Left ventricle myocardium inferior (tissue), 1 donor: Measurements from ENCODE around the gene KDM7A. TPM values are rescaled to one million over a fixed set of nuclear protein-coding genes. Genes with fewer than 3 reads are reported as not detected.
A peak's percentile ranks its signal among the peaks of the same experiment; 100 is the strongest.
"Not testable (repeated sequence)": the region's sequence is repeated elsewhere in the genome, so short reads cannot be mapped to it uniquely, and the experiment has no call there.

ENCODE experiments used
- DNase-seq: peaks from one replicate; pipeline ENCODE4 v3.0.0-alpha.2; 2020
- H3K27ac ChIP-seq: fragments of 200-600 bp; replicated peaks from 2 replicates; pipeline ENCODE4 v1.8.0; 2021
- H3K27me3 ChIP-seq: fragments of 200-600 bp; 2 replicates; pipeline ENCODE4 v1.8.0; 2021; ENCODE audit warnings: low read depth
- H3K36me3 ChIP-seq: fragments of 200-600 bp; 2 replicates; pipeline ENCODE4 v1.8.0; 2021
- H3K4me1 ChIP-seq: fragments of 200-600 bp; 2 replicates; pipeline ENCODE4 v1.8.0; 2021
- H3K4me3 ChIP-seq: fragments of 200-600 bp; 2 replicates; pipeline ENCODE4 v1.8.0; 2021; ENCODE audit warnings: mild to moderate bottlenecking, moderate library complexity
- H3K9me3 ChIP-seq: fragments of 200-600 bp; replicated peaks from 2 replicates; pipeline ENCODE4 v1.8.0; 2021
- intact Hi-C: fragments of 100-400 bp; cut with micrococcal nuclease; formaldehyde crosslinking; loops from one replicate; pipeline ENCODE4 v1.11.0; 2022
- total RNA-seq: library from RNA; stranded (reverse); fragmentation: NEBNext Ultra II Directional; extraction: Animal tissue kit (Norgen Biotek cat#: 25700); gene quantifications from one replicate; pipeline ENCODE4 v1.2.1, GENCODE V29; 2021
- TF ChIP-seq, protein P1 (sequence below): fragments of 200-600 bp; IDR thresholded peaks from 2 replicates; pipeline ENCODE4 v1.8.0; 2021; ENCODE audit warnings: antibody characterized with exemption, mild to moderate bottlenecking, borderline replicate concordance
- donor health status: DM: no; HTN: yes; CAD: no; lungs with severe emphysema.

KDM7A gene
- total RNA-seq, 1 donor from 2014 or later, result 8.2 TPM

GRCh38 chr7:140175221-140176121, 1.3 kb downstream of the KDM7A start:
- Histone ChIP-seq H3K27ac (peak overlapping the region; percentile 100), H3K4me1 (peaks cover 58% of the 10 kb centered on the region), H3K4me3 (peak overlapping the region; percentile 97), H3K36me3 (no peaks in the 10 kb centered on the region), H3K9me3 (no peaks in the 10 kb centered on the region), H3K27me3 (no peaks in the 10 kb centered on the region)
- intact Hi-C loops, result loop anchor here (10.0 kb wide), 1 partner anchor 129 kb away; no protein-coding TSS in a partner anchor
- TF ChIP-seq, protein P1, sequence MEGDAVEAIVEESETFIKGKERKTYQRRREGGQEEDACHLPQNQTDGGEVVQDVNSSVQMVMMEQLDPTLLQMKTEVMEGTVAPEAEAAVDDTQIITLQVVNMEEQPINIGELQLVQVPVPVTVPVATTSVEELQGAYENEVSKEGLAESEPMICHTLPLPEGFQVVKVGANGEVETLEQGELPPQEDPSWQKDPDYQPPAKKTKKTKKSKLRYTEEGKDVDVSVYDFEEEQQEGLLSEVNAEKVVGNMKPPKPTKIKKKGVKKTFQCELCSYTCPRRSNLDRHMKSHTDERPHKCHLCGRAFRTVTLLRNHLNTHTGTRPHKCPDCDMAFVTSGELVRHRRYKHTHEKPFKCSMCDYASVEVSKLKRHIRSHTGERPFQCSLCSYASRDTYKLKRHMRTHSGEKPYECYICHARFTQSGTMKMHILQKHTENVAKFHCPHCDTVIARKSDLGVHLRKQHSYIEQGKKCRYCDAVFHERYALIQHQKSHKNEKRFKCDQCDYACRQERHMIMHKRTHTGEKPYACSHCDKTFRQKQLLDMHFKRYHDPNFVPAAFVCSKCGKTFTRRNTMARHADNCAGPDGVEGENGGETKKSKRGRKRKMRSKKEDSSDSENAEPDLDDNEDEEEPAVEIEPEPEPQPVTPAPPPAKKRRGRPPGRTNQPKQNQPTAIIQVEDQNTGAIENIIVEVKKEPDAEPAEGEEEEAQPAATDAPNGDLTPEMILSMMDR, result peak; percentile 82
- peak; percentile 89 for DNase-seq

- Histone ChIP-seq H3K36me3 (no peaks in the 10 kb centered on the region), H3K27me3 (no peaks in the 10 kb centered on the region), H3K4me3 (no peak overlapping the region), H3K4me1 (peaks cover 70% of the 10 kb centered on the region), H3K27ac (peak overlapping the region; percentile 100), H3K9me3 (no peaks in the 10 kb centered on the region)
- no peak for DNase-seq
- intact Hi-C loops, result loop anchor here (10.0 kb wide), 1 partner anchor 131 kb away; no protein-coding TSS in a partner anchor
- TF ChIP-seq, protein P1, result no peak
Measured at GRCh38 chr7:140174217-140174616, 2.6 kb downstream of the KDM7A start.

DNA sequence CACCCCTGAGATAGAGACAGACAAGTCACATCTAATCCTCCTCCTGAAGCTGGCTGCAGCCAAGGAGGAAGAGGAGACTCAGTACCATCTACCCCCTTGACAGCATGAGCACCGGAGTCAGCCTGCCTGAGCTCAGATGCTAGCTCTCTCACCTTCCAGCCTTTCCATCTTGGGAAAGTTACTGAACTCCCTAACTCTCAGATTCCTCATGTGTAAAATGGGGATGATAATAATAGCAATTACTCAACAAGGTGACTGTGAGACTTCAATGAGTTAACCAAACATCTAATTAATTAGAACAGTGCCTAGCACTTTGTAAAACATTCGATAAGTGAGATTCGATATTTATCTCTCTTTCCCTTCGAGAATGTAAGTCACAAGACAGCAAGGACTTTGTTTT, 6.4 kb downstream of the KDM7A start:
- DNase-seq, result no peak
- TF ChIP-seq, protein P1, result no peak
- no peaks in the 10 kb centered on the region for H3K9me3 ChIP-seq
- intact Hi-C loops, result loop anchor here (10.0 kb wide), 1 partner anchor 134 kb away; no protein-coding TSS in a partner anchor
- H3K27me3 ChIP-seq, result no peaks in the 10 kb centered on the region
- H3K36me3 ChIP-seq, result no peaks in the 10 kb centered on the region
- H3K4me1 ChIP-seq, result peaks cover 82% of the 10 kb centered on the region
- no peak overlapping the region for H3K27ac ChIP-seq
- no peak overlapping the region for H3K4me3 ChIP-seq

GRCh38 chr7:140168816-140169215, 8.0 kb downstream of the KDM7A start:
- no peak for DNase-seq
- Histone ChIP-seq H3K4me3 (no peak overlapping the region), H3K27ac (no peak overlapping the region), H3K9me3 (no peaks in the 10 kb centered on the region), H3K27me3 (no peaks in the 10 kb centered on the region), H3K4me1 (peaks cover 77% of the 10 kb centered on the region), H3K36me3 (no peaks in the 10 kb centered on the region)
- intact Hi-C loops, result no loop called here
- TF ChIP-seq, protein P1, result no peak

DNA sequence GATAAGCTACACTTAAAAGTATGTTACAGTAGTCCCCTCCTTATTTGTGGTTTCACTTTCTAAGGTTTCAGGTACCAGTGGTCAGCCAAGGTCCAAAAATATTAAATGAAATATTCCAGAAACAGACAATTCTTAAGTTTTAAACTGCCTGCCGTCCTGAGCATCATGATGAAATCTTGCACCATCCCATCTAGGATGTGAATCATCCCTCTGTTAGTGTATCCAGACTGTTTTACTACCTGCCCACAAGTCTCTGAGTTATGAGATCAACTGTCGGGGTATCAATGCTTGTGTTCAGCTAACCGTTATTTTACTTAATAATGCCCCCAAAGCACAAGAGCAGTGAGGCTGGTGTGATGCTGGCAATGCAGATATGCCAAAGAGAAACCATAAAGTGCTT, 11.4 kb downstream of the KDM7A start:
- Histone ChIP-seq H3K36me3 (no peaks in the 10 kb centered on the region), H3K4me3 (no peak overlapping the region), H3K27me3 (no peaks in the 10 kb centered on the region), H3K9me3 (no peaks in the 10 kb centered on the region), H3K4me1 (peaks cover 67% of the 10 kb centered on the region), H3K27ac (no peak overlapping the region)
- intact Hi-C loops, result no loop called here
- DNase-seq, result no peak
- TF ChIP-seq, protein P1, result no peak

- H3K27me3 ChIP-seq, H3K4me3 ChIP-seq, H3K27ac ChIP-seq, intact Hi-C loops, H3K36me3 ChIP-seq, H3K9me3 ChIP-seq: not testable (repeated sequence)
- DNase-seq, result peak; percentile 26
- peaks cover 53% of the 10 kb centered on the region for H3K4me1 ChIP-seq
Measured at GRCh38 chr7:140162081-140162480, 14.7 kb downstream of the KDM7A start.
